ENCODE results near the gene PARG.
"Not testable (repeated sequence)": the region's sequence is repeated elsewhere in the genome, so short reads cannot be mapped to it uniquely, and the experiment has no call there.

DNA sequence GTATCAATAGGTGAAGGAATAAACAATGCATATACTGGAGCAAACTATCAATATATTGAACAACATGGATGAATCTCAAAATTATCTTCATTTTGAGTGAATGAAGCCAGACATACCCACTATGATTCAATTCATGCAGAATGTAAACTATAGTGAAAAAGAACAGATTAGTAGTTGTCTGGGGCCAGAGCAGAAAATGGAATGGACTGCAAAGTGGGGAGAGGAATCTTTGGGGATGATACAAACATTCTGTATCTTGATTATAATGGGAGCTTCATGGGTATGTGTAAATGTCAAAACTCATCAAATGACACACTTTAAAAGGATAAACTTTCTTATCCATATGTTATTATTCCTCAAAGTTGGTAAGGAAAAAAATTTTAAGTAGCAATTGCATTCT lies 23.9 kb downstream of the PARG start:
- not testable (repeated sequence) for TF ChIP-seq POLR2AphosphoS5 (IDR thresholded peaks at IDR 0.05)
- TF ChIP-seq, protein P1, sequence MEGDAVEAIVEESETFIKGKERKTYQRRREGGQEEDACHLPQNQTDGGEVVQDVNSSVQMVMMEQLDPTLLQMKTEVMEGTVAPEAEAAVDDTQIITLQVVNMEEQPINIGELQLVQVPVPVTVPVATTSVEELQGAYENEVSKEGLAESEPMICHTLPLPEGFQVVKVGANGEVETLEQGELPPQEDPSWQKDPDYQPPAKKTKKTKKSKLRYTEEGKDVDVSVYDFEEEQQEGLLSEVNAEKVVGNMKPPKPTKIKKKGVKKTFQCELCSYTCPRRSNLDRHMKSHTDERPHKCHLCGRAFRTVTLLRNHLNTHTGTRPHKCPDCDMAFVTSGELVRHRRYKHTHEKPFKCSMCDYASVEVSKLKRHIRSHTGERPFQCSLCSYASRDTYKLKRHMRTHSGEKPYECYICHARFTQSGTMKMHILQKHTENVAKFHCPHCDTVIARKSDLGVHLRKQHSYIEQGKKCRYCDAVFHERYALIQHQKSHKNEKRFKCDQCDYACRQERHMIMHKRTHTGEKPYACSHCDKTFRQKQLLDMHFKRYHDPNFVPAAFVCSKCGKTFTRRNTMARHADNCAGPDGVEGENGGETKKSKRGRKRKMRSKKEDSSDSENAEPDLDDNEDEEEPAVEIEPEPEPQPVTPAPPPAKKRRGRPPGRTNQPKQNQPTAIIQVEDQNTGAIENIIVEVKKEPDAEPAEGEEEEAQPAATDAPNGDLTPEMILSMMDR (IDR thresholded peaks at IDR 0.05), result not testable (repeated sequence)
